H1 (cell line): ENCODE data around the gene KLHL29. TPM values are rescaled to one million over a fixed set of nuclear protein-coding genes. Genes with fewer than 3 reads are reported as not detected.

Experiments
- TAF1 ChIP-seq: IDR thresholded peaks from 2 replicates; pipeline ENCODE4 v1.6.1; 2011; ENCODE audit warnings: mild to moderate bottlenecking, low read depth, low read length
- TAF7 ChIP-seq: optimal IDR thresholded peaks from 2 replicates; pipeline ENCODE3; 2011; ENCODE audit warnings: low read depth, mild to moderate bottlenecking, inconsistent platforms, low read length, moderate library complexity, borderline replicate concordance
- polyA plus RNA-seq, 7 experiments: library from polyadenylated mRNA; depleted of rRNA in 3 of 7; stranded (reverse) in 5 of 7; unstranded in 2 of 7; fragments of >200 nt in 5 of 7; fragments of 200-250 nt in 2 of 7; gene quantifications; 1 replicate in 5 of 7; 2 replicates in 1 of 7; 4 replicates in 1 of 7; pipeline versions ENCODE4 v1.2.1 to v1.2.3, GENCODE V29; 2011 to 2013; ENCODE audit warnings: missing spikeins in 2 of 7, mixed read lengths in 2 of 7
- total RNA-seq: library from RNA; stranded (reverse); fragmentation: NEBNext Ultra II Directional; extraction: Animal tissue kit (Norgen Biotek cat#: 25700); gene quantifications from 2 replicates; pipeline ENCODE4 v1.2.1, GENCODE V29; 2021
- TF ChIP-seq, protein P1 (sequence below): fragments of 300-600 bp; sonication (generic); IDR thresholded peaks from 2 replicates; pipeline ENCODE4 v1.7.1; 2012; ENCODE audit warnings: low read length, moderate library complexity, mild to moderate bottlenecking, inconsistent platforms; ENCODE audit not compliant: insufficient replicate concordance

The KLHL29 gene
- total and polyA plus RNA-seq, 2 of the 8 experiments (the other 6 are each of a cell fraction or from before 2014, with no cell fraction given) = 1.1 to 4.7 TPM

DNA sequence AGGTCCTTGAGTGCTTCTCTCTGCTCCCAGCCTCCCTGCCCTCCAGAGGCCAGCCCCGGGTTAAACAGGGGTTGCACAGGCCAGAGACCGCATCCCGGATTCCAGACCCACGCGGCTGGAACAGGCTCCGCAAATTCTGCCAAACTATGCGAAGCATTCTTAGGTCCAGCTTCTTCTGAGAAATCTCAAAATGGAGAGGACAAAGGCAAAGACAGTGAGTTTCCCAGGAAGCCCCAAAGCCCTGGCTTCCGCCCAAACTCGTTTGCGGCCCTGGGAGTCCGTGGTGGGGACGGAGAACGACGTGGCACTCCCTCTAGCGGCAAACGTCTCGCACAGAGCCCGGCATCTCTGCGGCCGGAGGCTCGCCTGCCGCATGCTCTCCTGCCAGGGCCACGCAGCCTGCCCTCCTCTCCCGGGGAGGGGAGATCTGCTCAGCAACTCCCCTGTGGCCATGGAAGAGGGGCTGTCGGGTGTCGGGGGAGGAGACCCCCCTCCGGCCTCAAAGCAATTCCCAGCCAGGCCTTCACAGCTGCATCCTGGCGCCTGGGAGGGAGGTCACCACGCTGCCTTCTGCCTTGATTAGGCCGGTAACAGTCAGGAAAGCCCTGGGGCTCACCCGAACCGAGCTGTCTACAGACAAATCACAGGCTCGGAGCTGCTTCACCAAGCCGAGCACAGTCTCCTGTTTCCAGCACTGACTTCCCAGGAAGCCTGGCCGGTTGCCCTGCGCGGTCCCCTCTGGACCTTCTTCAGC, 33.4 kb upstream of the KLHL29 start (continued):
- TF ChIP-seq, protein P1, sequence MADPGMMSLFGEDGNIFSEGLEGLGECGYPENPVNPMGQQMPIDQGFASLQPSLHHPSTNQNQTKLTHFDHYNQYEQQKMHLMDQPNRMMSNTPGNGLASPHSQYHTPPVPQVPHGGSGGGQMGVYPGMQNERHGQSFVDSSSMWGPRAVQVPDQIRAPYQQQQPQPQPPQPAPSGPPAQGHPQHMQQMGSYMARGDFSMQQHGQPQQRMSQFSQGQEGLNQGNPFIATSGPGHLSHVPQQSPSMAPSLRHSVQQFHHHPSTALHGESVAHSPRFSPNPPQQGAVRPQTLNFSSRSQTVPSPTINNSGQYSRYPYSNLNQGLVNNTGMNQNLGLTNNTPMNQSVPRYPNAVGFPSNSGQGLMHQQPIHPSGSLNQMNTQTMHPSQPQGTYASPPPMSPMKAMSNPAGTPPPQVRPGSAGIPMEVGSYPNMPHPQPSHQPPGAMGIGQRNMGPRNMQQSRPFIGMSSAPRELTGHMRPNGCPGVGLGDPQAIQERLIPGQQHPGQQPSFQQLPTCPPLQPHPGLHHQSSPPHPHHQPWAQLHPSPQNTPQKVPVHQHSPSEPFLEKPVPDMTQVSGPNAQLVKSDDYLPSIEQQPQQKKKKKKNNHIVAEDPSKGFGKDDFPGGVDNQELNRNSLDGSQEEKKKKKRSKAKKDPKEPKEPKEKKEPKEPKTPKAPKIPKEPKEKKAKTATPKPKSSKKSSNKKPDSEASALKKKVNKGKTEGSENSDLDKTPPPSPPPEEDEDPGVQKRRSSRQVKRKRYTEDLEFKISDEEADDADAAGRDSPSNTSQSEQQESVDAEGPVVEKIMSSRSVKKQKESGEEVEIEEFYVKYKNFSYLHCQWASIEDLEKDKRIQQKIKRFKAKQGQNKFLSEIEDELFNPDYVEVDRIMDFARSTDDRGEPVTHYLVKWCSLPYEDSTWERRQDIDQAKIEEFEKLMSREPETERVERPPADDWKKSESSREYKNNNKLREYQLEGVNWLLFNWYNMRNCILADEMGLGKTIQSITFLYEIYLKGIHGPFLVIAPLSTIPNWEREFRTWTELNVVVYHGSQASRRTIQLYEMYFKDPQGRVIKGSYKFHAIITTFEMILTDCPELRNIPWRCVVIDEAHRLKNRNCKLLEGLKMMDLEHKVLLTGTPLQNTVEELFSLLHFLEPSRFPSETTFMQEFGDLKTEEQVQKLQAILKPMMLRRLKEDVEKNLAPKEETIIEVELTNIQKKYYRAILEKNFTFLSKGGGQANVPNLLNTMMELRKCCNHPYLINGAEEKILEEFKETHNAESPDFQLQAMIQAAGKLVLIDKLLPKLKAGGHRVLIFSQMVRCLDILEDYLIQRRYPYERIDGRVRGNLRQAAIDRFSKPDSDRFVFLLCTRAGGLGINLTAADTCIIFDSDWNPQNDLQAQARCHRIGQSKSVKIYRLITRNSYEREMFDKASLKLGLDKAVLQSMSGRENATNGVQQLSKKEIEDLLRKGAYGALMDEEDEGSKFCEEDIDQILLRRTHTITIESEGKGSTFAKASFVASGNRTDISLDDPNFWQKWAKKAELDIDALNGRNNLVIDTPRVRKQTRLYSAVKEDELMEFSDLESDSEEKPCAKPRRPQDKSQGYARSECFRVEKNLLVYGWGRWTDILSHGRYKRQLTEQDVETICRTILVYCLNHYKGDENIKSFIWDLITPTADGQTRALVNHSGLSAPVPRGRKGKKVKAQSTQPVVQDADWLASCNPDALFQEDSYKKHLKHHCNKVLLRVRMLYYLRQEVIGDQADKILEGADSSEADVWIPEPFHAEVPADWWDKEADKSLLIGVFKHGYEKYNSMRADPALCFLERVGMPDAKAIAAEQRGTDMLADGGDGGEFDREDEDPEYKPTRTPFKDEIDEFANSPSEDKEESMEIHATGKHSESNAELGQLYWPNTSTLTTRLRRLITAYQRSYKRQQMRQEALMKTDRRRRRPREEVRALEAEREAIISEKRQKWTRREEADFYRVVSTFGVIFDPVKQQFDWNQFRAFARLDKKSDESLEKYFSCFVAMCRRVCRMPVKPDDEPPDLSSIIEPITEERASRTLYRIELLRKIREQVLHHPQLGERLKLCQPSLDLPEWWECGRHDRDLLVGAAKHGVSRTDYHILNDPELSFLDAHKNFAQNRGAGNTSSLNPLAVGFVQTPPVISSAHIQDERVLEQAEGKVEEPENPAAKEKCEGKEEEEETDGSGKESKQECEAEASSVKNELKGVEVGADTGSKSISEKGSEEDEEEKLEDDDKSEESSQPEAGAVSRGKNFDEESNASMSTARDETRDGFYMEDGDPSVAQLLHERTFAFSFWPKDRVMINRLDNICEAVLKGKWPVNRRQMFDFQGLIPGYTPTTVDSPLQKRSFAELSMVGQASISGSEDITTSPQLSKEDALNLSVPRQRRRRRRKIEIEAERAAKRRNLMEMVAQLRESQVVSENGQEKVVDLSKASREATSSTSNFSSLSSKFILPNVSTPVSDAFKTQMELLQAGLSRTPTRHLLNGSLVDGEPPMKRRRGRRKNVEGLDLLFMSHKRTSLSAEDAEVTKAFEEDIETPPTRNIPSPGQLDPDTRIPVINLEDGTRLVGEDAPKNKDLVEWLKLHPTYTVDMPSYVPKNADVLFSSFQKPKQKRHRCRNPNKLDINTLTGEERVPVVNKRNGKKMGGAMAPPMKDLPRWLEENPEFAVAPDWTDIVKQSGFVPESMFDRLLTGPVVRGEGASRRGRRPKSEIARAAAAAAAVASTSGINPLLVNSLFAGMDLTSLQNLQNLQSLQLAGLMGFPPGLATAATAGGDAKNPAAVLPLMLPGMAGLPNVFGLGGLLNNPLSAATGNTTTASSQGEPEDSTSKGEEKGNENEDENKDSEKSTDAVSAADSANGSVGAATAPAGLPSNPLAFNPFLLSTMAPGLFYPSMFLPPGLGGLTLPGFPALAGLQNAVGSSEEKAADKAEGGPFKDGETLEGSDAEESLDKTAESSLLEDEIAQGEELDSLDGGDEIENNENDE = no peak
- TF ChIP-seq TAF1 (no peak), TAF7 (peak; percentile 16)
